K562 (cell line): Measurements from ENCODE around the gene VEZF1. TPM values are rescaled to one million over a fixed set of nuclear protein-coding genes. Genes with fewer than 3 reads are reported as not detected.

Source experiments
- ATF2 ChIP-seq: sonication (generic); formaldehyde crosslinking; IDR thresholded peaks from 2 replicates; pipeline ENCODE4 v1.8.1; 2022; ENCODE audit warnings: missing genetic modification reagents
- BCLAF1 ChIP-seq, 2 experiments: fragments of 450-650 bp in 1 of 2; IDR thresholded peaks; 2 replicates each; pipeline ENCODE4 v1.6.1; 2011 to 2017; ENCODE audit warnings: low read depth in 2 of 2, antibody characterized with exemption in 1 of 2, borderline replicate concordance in 1 of 2, low read length in 1 of 2, mild to moderate bottlenecking in 1 of 2, mixed read lengths in 1 of 2; ENCODE audit not compliant: control insufficient read depth in 1 of 2
- ELK1 ChIP-seq: sonication (generic); formaldehyde crosslinking; IDR thresholded peaks from 2 replicates; pipeline ENCODE4 v1.8.1; 2022; ENCODE audit warnings: missing genetic modification reagents
- FOXA1 ChIP-seq: fragments of 450-650 bp; IDR thresholded peaks from 2 replicates; pipeline ENCODE4 v1.6.1; 2016; ENCODE audit warnings: mild to moderate bottlenecking, borderline replicate concordance
- GATAD2A ChIP-seq: fragments of 450-650 bp; IDR thresholded peaks from 2 replicates; pipeline ENCODE4 v1.6.1; 2017
- NFE2 ChIP-seq: IDR thresholded peaks from 2 replicates; pipeline ENCODE4 v1.6.1; 2014; ENCODE audit warnings: antibody characterized with exemption, low read depth
- SETDB1 ChIP-seq: IDR thresholded peaks from one replicate; pipeline ENCODE4 v1.6.1; 2012; ENCODE audit warnings: low read length, control low read depth, inconsistent platforms
- SLC30A9 ChIP-seq: fragments of 250-450 bp; sonication (Bioruptor Pico); IDR thresholded peaks from 2 replicates; pipeline ENCODE4 v1.8.0; 2022; ENCODE audit warnings: mild to moderate bottlenecking, moderate library complexity
- YY1 ChIP-seq, 3 experiments: IDR thresholded peaks; 2 replicates each; pipeline ENCODE4 v1.6.1; 2011; ENCODE audit warnings: low read length in 2 of 3, mild to moderate bottlenecking in 2 of 3, moderate library complexity in 2 of 3, borderline replicate concordance in 1 of 3, control low read depth in 1 of 3, low read depth in 1 of 3; ENCODE audit not compliant: insufficient read depth in 3 of 3, insufficient replicate concordance in 2 of 3, control insufficient read depth in 1 of 3, insufficient read length in 1 of 3; ENCODE audit errors: extremely low read depth in 1 of 3
- ZNF766 ChIP-seq: fragments of 200-800 bp; sonication (Bioruptor generic); conservative IDR thresholded peaks from 2 replicates; pipeline ENCODE4 v1.6.1; 2016; ENCODE audit warnings: missing genetic modification characterization, missing compliant biosample characterization
- ZZZ3 ChIP-seq: fragments of 450-650 bp; IDR thresholded peaks from 2 replicates; pipeline ENCODE4 v1.6.1; 2016; ENCODE audit warnings: antibody characterized with exemption, mild to moderate bottlenecking, moderate library complexity
- polyA plus RNA-seq, 8 experiments: library from polyadenylated mRNA; depleted of rRNA in 4 of 8; stranded (reverse) in 5 of 8; unstranded in 3 of 8; fragments of >200 nt; fragmentation: Nextera tagmentation in 2 of 8; fragmentation: Illumina TruSeq in 1 of 8; extraction: Ambion mirVana in 2 of 8; extraction: Trizol in 1 of 8; gene quantifications; 2 replicates each; pipeline versions ENCODE4 v1.2.1 to v1.2.3, GENCODE V29; 2011 to 2014; ENCODE audit warnings: inconsistent platforms in 1 of 8, missing spikeins in 1 of 8
- total RNA-seq, 7 experiments: library from RNA; depleted of rRNA in 6 of 7; stranded (reverse); fragments of >200 nt in 6 of 7; fragmentation: Illumina TruSeq in 2 of 7; extraction: Trizol in 2 of 7; gene quantifications; 2 replicates each; pipeline versions ENCODE4 v1.2.1 to v1.2.3, GENCODE V29; 2011 to 2021; ENCODE audit warnings: low replicate concordance in 1 of 7

The VEZF1 gene
- total and polyA plus RNA-seq, 9 of the 15 experiments (the other 6 are each of a cell fraction or from before 2014, with no cell fraction given): 9.5 to 33.4 (median 22.1) TPM

- no peak for TF ChIP-seq ELK1 (CRISPR knock-in tag)
- TF ChIP-seq BCLAF1 (IDR thresholded peaks at IDR 0.05; ENCODE audit: borderline replicate concordance in 1 of 2, control insufficient read depth in 1 of 2, low read depth in 2 of 2, low read length in 1 of 2): no peak
- no peak for TF ChIP-seq YY1 (IDR thresholded peaks at IDR 0.05; ENCODE audit: borderline replicate concordance in 1 of 3, control insufficient read depth in 1 of 3, extremely low read depth in 1 of 3, insufficient read depth in 3 of 3, insufficient read length in 1 of 3, insufficient replicate concordance in 2 of 3, low read depth in 1 of 3, low read length in 2 of 3)
- TF ChIP-seq GATAD2A: no peak
- no peak for TF ChIP-seq ZZZ3
- no peak for TF ChIP-seq SLC30A9 (CRISPR knock-in tag)
- TF ChIP-seq NFE2: no peak
- no peak for TF ChIP-seq ATF2 (CRISPR knock-in tag)
- TF ChIP-seq SETDB1: no peak
- TF ChIP-seq FOXA1: no peak
- TF ChIP-seq ZNF766: no peak
Observed at GRCh38 chr17:57948169-57948554, 39.9 kb downstream of the VEZF1 start (continued).
